ENCODE data around the gene MAMDC2. TPM values are rescaled to one million over a fixed set of nuclear protein-coding genes. Genes with fewer than 3 reads are reported as not detected.
"Not testable (repeated sequence)": the region's sequence is repeated elsewhere in the genome, so short reads cannot be mapped to it uniquely, and the experiment has no call there.

MAMDC2 gene
- total and polyA plus RNA-seq, 2 donors from 2014 or later, result 1.5 to 7.1 TPM

DNA sequence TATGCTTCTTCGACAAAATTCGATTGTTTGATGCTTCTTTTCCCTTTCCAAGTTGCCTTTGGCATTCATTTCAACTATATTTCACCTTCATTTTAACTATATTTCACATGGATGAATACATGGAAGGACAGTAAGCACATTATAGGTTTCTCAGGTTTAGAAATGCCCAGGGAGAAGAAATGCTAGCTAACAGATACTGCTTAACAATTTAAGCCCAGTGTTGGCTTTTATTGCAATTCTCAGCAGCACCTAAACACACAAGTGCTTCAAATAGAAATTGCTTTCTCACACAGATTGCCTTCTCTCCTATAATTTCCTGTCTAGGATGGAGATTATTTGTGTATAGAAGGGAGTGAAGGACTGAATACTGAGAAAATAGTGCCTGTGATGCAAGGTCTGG is 185.0 kb downstream of the MAMDC2 start:
- Histone ChIP-seq H3K4me1 (ENCODE audit: control insufficient read depth in 2 of 3, insufficient read depth in 2 of 3, low read depth in 1 of 3, low read length in 3 of 3) (no peaks in the 10 kb centered on the region), H3K9me3 (ENCODE audit: control insufficient read depth in 2 of 3, insufficient read depth in 1 of 3, low read length in 3 of 3) (no peaks in the 10 kb centered on the region), H3K27me3 (ENCODE audit: control insufficient read depth, insufficient read depth, low read length) (no peaks in the 10 kb centered on the region), H3K36me3 (ENCODE audit: control insufficient read depth in 2 of 3, insufficient read depth in 3 of 3, low read length in 3 of 3) (no peaks in the 10 kb centered on the region), H3K4me3 (ENCODE audit: low read length in 3 of 3) (no peak overlapping the region), H3K27ac (ENCODE audit: low read depth in 2 of 2, low read length in 2 of 2) (no peak overlapping the region), H3K9ac (ENCODE audit: low read length in 3 of 3) (no peak overlapping the region)
- DNase-seq (no peak), FAIRE-seq (no peak)
- intact Hi-C loops (cut with DNase I), result no loop called here
- TF ChIP-seq, protein P1, sequence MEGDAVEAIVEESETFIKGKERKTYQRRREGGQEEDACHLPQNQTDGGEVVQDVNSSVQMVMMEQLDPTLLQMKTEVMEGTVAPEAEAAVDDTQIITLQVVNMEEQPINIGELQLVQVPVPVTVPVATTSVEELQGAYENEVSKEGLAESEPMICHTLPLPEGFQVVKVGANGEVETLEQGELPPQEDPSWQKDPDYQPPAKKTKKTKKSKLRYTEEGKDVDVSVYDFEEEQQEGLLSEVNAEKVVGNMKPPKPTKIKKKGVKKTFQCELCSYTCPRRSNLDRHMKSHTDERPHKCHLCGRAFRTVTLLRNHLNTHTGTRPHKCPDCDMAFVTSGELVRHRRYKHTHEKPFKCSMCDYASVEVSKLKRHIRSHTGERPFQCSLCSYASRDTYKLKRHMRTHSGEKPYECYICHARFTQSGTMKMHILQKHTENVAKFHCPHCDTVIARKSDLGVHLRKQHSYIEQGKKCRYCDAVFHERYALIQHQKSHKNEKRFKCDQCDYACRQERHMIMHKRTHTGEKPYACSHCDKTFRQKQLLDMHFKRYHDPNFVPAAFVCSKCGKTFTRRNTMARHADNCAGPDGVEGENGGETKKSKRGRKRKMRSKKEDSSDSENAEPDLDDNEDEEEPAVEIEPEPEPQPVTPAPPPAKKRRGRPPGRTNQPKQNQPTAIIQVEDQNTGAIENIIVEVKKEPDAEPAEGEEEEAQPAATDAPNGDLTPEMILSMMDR (IDR thresholded peaks at IDR 0.05; ENCODE audit: borderline replicate concordance, extremely low read depth, insufficient read depth), result no peak

DNA sequence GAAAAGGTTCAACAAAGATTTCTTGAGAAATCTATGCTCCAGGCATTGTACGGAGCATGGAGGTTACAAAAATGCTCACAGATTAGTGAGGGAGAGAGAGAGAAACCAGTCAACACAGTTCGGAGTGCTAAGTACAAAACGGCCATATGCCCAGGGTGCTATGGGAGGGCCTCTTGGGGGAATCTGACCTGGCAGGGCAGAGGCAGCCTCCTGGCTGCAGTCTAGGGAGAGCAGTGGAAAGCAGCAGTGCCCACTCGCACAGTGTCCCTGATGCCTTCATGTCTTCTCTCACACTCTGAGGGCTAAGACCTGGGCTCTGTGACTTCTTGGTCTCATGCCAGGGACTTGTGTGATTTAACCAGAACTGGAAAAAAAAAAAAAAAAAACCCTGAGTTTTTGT is 185.4 kb downstream of the MAMDC2 start:
- H3K9me3 ChIP-seq (ENCODE audit: control insufficient read depth in 2 of 3, insufficient read depth in 1 of 3, low read length in 3 of 3), result no peaks in the 10 kb centered on the region
- no peaks in the 10 kb centered on the region for H3K27me3 ChIP-seq (ENCODE audit: control insufficient read depth, insufficient read depth, low read length)
- intact Hi-C loops (cut with DNase I), result no loop called here
- no peak overlapping the region for H3K4me3 ChIP-seq (ENCODE audit: low read length in 3 of 3)
- no peaks in the 10 kb centered on the region for H3K36me3 ChIP-seq (ENCODE audit: control insufficient read depth in 2 of 3, insufficient read depth in 3 of 3, low read length in 3 of 3)
- DNase-seq (peak in 1 of 5 donors; percentile 9), FAIRE-seq (no peak)
- TF ChIP-seq, protein P1 (IDR thresholded peaks at IDR 0.05; ENCODE audit: borderline replicate concordance, extremely low read depth, insufficient read depth), result no peak
- no peak overlapping the region for H3K27ac ChIP-seq (ENCODE audit: low read depth in 2 of 2, low read length in 2 of 2)
- H3K9ac ChIP-seq (ENCODE audit: low read length in 3 of 3), result no peak overlapping the region
- H3K4me1 ChIP-seq (ENCODE audit: control insufficient read depth in 2 of 3, insufficient read depth in 2 of 3, low read depth in 1 of 3, low read length in 3 of 3), result no peaks in the 10 kb centered on the region

DNA sequence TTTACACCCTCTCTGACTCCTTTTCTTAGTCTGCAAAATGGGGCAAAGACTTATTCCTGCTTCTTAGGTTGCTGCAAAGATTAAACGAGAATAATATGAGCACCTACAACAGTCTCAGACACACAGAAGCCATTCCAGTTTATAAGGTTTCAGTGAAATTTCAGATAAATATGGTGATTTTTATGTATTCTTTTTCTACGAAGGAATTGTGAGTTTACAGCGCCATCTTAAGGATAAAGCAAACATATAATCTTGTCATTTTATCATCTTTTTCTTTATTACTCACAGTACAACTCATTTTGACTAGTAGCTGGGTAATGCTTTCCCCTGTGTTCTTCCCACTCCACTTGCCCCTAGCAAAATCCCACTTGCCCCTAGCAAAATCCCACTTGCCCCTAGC is 185.9 kb downstream of the MAMDC2 start:
- TF ChIP-seq, protein P1 (IDR thresholded peaks at IDR 0.05; ENCODE audit: borderline replicate concordance, extremely low read depth, insufficient read depth), result no peak
- FAIRE-seq (no peak), DNase-seq (peak in 1 of 5 donors; percentile 22)
- Histone ChIP-seq H3K27me3 (ENCODE audit: control insufficient read depth, insufficient read depth, low read length) (no peaks in the 10 kb centered on the region), H3K9ac (ENCODE audit: low read length in 3 of 3) (no peak overlapping the region), H3K4me1 (ENCODE audit: control insufficient read depth in 2 of 3, insufficient read depth in 2 of 3, low read depth in 1 of 3, low read length in 3 of 3) (no peaks in the 10 kb centered on the region), H3K36me3 (ENCODE audit: control insufficient read depth in 2 of 3, insufficient read depth in 3 of 3, low read length in 3 of 3) (no peaks in the 10 kb centered on the region), H3K9me3 (ENCODE audit: control insufficient read depth in 2 of 3, insufficient read depth in 1 of 3, low read length in 3 of 3) (no peaks in the 10 kb centered on the region), H3K4me3 (ENCODE audit: low read length in 3 of 3) (no peak overlapping the region), H3K27ac (ENCODE audit: low read depth in 2 of 2, low read length in 2 of 2) (no peak overlapping the region)
- intact Hi-C loops (cut with DNase I), result no loop called here

DNA sequence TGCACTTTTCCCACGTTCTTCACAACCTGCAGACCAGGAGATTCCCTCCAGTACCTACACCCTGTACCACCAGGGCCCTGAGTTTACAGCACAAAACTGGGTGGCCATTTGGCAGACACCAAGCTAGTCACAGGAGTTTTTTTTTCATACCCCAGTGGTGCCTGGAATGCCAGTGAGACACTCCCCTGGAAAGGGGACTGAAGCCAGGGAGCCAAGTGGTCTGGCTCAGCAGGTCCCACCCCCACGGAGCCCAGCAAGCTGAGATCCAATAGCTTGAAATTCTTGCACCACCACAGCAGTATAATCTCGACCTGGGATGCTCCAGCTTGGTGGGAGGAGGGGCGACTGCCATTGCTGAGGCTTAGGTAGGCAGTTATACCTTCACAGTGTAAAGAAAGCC is 188.8 kb downstream of the MAMDC2 start:
- Histone ChIP-seq H3K9ac (ENCODE audit: low read length in 3 of 3) (no peak overlapping the region), H3K36me3 (ENCODE audit: control insufficient read depth in 2 of 3, insufficient read depth in 3 of 3, low read length in 3 of 3) (no peaks in the 10 kb centered on the region), H3K27ac (ENCODE audit: low read depth in 2 of 2, low read length in 2 of 2) (no peak overlapping the region), H3K9me3 (ENCODE audit: control insufficient read depth in 2 of 3, insufficient read depth in 1 of 3, low read length in 3 of 3) (no peaks in the 10 kb centered on the region), H3K4me1 (ENCODE audit: control insufficient read depth in 2 of 3, insufficient read depth in 2 of 3, low read depth in 1 of 3, low read length in 3 of 3) (no peaks in the 10 kb centered on the region), H3K27me3 (ENCODE audit: control insufficient read depth, insufficient read depth, low read length) (no peaks in the 10 kb centered on the region), H3K4me3 (ENCODE audit: low read length in 3 of 3) (no peak overlapping the region)
- intact Hi-C loops (cut with DNase I), result no loop called here
- no peak for DNase-seq
- TF ChIP-seq, protein P1 (IDR thresholded peaks at IDR 0.05; ENCODE audit: borderline replicate concordance, extremely low read depth, insufficient read depth), result no peak
- FAIRE-seq, result no peak

DNA sequence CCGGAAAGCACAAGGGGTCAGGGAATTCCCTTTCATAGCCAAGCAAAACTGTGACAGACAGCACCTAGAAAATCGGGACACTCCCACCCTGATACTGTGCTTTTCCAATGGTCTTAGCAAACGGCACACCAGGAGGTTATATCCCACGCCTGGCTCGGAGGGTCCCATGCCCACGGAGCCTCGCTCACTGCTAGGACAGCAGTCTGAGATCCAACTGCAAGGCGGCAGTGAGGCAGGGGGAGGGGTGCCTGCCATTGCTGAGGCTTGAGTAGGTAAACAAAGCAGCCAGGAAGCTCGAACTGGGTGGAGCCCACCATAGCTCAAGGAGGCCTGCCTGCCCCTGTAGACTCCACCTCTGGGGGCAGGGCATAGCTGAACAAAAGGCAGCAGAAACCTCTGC is 190.6 kb downstream of the MAMDC2 start:
- H3K36me3 ChIP-seq (ENCODE audit: control insufficient read depth in 2 of 3, insufficient read depth in 3 of 3, low read length in 3 of 3); DNase-seq; FAIRE-seq; H3K9me3 ChIP-seq (ENCODE audit: control insufficient read depth in 2 of 3, insufficient read depth in 1 of 3, low read length in 3 of 3); H3K27ac ChIP-seq (ENCODE audit: low read depth in 2 of 2, low read length in 2 of 2); H3K4me3 ChIP-seq (ENCODE audit: low read length in 3 of 3); H3K27me3 ChIP-seq (ENCODE audit: control insufficient read depth, insufficient read depth, low read length); H3K4me1 ChIP-seq (ENCODE audit: control insufficient read depth in 2 of 3, insufficient read depth in 2 of 3, low read depth in 1 of 3, low read length in 3 of 3); intact Hi-C loops (cut with DNase I); H3K9ac ChIP-seq (ENCODE audit: low read length in 3 of 3): not testable (repeated sequence)

DNA sequence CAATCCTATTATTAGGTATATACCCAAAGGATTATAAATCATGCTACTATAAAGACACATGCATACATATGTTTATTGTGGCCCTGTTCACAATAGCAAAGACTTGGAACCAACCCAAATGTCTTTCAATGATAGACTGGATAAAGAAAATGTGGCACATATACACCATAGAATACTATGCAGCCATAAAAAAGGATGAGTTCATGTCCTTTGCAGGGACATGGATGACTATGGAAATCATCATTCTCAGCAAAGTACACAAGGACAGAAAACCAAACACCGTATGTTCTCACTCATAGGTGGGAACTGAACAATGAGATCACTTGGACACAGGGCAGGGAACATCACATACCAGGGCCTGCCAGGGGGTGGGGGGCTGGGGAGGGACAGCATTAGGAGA is 202.3 kb downstream of the MAMDC2 start:
- H3K36me3 ChIP-seq (ENCODE audit: control insufficient read depth in 2 of 3, insufficient read depth in 3 of 3, low read length in 3 of 3); DNase-seq; H3K4me3 ChIP-seq (ENCODE audit: low read length in 3 of 3); H3K27ac ChIP-seq (ENCODE audit: low read depth in 2 of 2, low read length in 2 of 2); H3K27me3 ChIP-seq (ENCODE audit: control insufficient read depth, insufficient read depth, low read length); H3K4me1 ChIP-seq (ENCODE audit: control insufficient read depth in 2 of 3, insufficient read depth in 2 of 3, low read depth in 1 of 3, low read length in 3 of 3); intact Hi-C loops (cut with DNase I); H3K9me3 ChIP-seq (ENCODE audit: control insufficient read depth in 2 of 3, insufficient read depth in 1 of 3, low read length in 3 of 3); FAIRE-seq; H3K9ac ChIP-seq (ENCODE audit: low read length in 3 of 3): not testable (repeated sequence)
